Retinal pigment epithelial cell (primary cell): ENCODE measurements around the gene TAF6.

ENCODE experiments used
- DNase-seq: peaks from one replicate; pipeline ENCODE4 v3.0.0-alpha.2; 2010; ENCODE audit warnings: low read depth
- H3K4me3 ChIP-seq: 2 replicates; pipeline ENCODE4 v1.5.1; 2011; ENCODE audit warnings: mild to moderate bottlenecking, low read length, control low read depth, moderate library complexity
- CTCF ChIP-seq: conservative IDR thresholded peaks from 2 replicates; pipeline ENCODE4 v1.5.1; 2011; ENCODE audit warnings: low read depth, low read length, control low read depth, inconsistent platforms

The TAF6 gene

GRCh38 chr7:100082978-100083377, 36.2 kb downstream of the TAF6 start:
- no peak for DNase-seq
- TF ChIP-seq CTCF, result no peak
- H3K4me3 ChIP-seq, result no peak overlapping the region

DNA sequence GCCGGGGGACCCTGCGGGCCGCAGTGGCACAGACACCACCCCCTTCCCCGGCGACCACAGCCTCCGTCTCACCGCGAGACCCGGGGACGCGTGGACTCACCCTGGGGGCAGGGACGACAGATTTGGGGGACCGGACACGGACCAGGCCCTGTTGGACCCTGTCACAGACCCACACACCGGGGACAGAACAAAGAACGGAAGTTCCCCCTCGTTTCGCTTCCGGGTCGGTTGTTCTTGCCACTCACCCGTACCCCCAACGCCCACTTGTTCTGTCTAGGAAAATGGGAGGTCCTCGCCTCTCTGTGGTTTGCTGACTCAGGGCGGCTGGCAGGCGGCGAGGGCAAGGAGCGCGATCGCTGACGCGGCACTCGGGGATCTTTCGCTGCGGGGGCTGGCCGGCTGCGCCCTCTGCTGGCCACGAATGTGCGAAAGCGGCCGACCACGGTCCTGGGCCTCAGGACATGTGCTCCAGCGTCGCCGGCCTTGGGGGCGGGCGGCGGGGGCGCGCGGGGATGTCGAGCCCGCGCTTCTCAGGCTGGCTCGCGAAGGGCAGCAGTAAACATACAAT, 37.5 kb downstream of the TAF6 start, which contains the start of gene ZNF3:
Gene ZNF3, minus strand, starts transcription at position 189 of the 568 bp plus-strand sequence. CDS start 4,366 bp downstream, outside the sequence.
- DNase-seq, result peak; percentile 97
- peak; percentile 74 for TF ChIP-seq CTCF
- peak within 1 kb of the TSS; percentile 96 for H3K4me3 ChIP-seq

DNA sequence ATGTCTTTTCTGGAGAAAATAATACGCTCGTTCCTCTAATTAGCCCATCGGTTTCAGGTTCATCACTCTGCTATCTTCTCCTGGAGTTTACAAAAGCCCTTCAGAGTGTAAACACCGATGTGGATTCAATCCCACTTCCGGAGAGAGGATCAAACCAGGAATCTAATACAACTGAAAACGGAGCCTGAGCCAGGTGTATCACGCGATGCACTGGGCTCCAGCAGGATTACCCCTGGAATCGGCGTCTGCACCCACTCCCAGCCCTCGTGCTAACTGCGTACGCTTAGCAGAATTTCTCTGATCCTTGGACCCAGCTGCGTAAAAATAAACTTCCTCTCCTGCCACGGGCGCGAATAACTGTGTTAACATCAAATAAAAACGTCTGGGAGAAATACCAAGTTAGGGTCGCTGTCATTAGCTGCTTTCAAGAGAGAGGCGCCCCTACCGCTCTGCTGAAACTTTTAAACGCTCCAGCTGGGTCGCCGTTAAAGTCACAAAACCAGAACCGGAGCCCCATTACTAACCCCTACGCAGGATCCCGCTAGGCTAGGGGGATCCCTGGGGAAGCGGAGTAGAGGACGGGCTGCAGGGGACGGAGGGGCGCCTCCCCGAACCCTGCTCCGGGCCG, 38.1 kb downstream of the TAF6 start:
- peak overlapping the region; percentile 96 for H3K4me3 ChIP-seq
- peak; percentile 30 for DNase-seq
- no peak for TF ChIP-seq CTCF

- DNase-seq, result no peak
- no peak overlapping the region for H3K4me3 ChIP-seq
- no peak for TF ChIP-seq CTCF
Observed at GRCh38 chr7:100079024-100079560, 40.1 kb downstream of the TAF6 start.

DNA sequence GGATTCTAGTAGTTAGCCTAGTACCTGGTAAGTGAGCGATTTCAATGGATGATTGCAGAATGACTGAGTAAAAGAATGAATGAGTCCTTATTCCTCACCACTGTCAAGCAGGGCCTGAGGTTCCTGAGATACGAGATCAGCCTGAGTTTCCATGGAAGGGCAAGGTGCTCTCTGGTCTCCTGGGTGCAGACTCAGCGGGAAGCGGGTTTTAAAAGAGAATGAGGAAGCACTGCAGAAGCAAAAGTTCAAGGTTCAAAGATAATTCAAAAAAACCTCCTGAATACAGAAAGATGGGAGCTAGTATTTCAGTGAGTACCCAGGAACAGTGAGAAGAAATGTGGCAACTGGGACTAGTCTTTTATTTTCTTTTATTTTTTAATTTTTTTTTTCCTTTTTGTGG, 42.0 kb downstream of the TAF6 start:
- DNase-seq, result no peak
- TF ChIP-seq CTCF, result no peak
- no peak overlapping the region for H3K4me3 ChIP-seq

DNA sequence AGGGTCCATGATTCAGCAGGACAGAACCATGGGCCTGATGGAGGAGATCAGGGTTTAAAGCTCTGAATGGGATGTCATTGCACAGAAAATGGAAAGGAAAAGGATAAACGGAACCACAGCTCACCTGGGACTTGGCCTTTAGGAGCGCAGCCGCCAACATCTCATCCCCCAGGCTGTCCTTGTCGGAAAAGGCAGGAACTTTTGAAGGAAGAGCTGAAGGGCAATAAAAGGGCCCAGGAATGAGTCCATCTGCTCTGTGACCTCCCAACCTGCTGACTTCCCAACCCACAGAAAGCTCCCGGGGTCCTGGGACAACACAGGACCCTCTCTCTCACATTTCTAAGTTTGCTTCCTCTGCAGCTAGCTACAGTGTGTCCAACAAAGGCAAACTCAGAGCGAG, 43.7 kb downstream of the TAF6 start:
- no peak for DNase-seq
- no peak for TF ChIP-seq CTCF

DNA sequence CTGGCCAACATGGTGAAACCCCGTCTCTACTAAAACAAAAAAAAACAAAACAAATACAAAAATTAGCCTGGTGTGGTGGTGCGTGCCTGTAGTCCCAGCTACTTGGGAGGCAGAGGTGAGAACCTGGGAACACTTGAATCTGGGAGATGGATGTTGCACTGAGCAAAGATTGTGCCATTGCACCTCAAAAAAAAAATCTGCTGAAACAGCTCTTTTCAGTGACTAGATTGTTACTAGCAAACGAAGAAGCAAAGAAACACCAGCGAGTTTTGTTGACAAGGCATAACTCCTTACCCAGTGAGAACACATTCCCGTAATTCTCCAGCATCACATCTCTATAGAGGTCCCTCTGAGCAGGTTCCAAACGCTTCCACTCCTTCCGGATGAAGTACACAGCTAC, 44.3 kb downstream of the TAF6 start:
- no peak for TF ChIP-seq CTCF
- H3K4me3 ChIP-seq, result no peak overlapping the region
- no peak for DNase-seq

More for the DNA sequence above, 43.7 kb downstream of the TAF6 start:
- no peak overlapping the region for H3K4me3 ChIP-seq
